ENCODE measurements around the gene CYS1.

CYS1 gene

GRCh38 chr2:10059016-10059351, 21.2 kb downstream of the CYS1 start:
- no peak for TF ChIP-seq CTCF (IDR thresholded peaks at IDR 0.05; ENCODE audit: insufficient read depth, low read length, missing control alignments)
- POLR2A ChIA-PET, result no interaction called here
- no peak for DNase-seq (ENCODE audit: low read depth, low spot score)
- no peak overlapping the region for H3K4me3 ChIP-seq (ENCODE audit: low read depth, low read length)
- CTCF ChIA-PET, result interaction anchor here (1.1 to 6.2 kb wide), 5 partner anchors 12 to 376 kb away, joined by 3 to 106 read pairs (median 19); no protein-coding TSS in a partner anchor

- ChIA-PET POLR2A (no interaction called here), CTCF (interaction anchor here (1.1 to 6.2 kb wide), 8 partner anchors 10 to 377 kb away, joined by 3 to 106 read pairs (median 20); no protein-coding TSS in a partner anchor)
- TF ChIP-seq CTCF (IDR thresholded peaks at IDR 0.05; ENCODE audit: insufficient read depth, low read length, missing control alignments), result no peak
- DNase-seq (ENCODE audit: low read depth, low spot score), result no peak
- H3K4me3 ChIP-seq (ENCODE audit: low read depth, low read length), result no peak overlapping the region
These were observed 21.8 kb downstream of the CYS1 start for GRCh38 chr2:10058251-10059015.

- CTCF ChIA-PET, result interaction anchor here (1.1 to 6.2 kb wide), 14 partner anchors 9 to 378 kb away, joined by 3 to 106 read pairs (median 6); no protein-coding TSS in a partner anchor
- H3K4me3 ChIP-seq (ENCODE audit: low read depth, low read length), result peak overlapping the region; percentile 34
- POLR2A ChIA-PET, result interaction anchor here (0.6 kb wide), 1 partner anchor 22 kb away, joined by 3 read pairs; no protein-coding TSS in a partner anchor
- no peak for TF ChIP-seq CTCF (IDR thresholded peaks at IDR 0.05; ENCODE audit: insufficient read depth, low read length, missing control alignments)
- DNase-seq (ENCODE audit: low read depth, low spot score), result no peak
These were observed 22.7 kb downstream of the CYS1 start for GRCh38 chr2:10057231-10058107.

- H3K4me3 ChIP-seq (ENCODE audit: low read depth, low read length), result no peak overlapping the region
- POLR2A ChIA-PET, result interaction anchor here (0.6 kb wide), 1 partner anchor 23 kb away, joined by 3 read pairs; no protein-coding TSS in a partner anchor
- CTCF ChIA-PET, result interaction anchor here (0.9 to 6.2 kb wide), 13 partner anchors 10 to 392 kb away, joined by 3 to 106 read pairs (median 6); partner anchors contain the start of gene ODC1
- no peak for DNase-seq (ENCODE audit: low read depth, low spot score)
- no peak for TF ChIP-seq CTCF (IDR thresholded peaks at IDR 0.05; ENCODE audit: insufficient read depth, low read length, missing control alignments)
These were observed 23.8 kb downstream of the CYS1 start for GRCh38 chr2:10056439-10056838.

- ChIA-PET POLR2A (no interaction called here), CTCF (interaction anchor here (3.4 to 12.4 kb wide), 2 partner anchors 17 to 241 kb away, joined by 11 to 293 read pairs; no protein-coding TSS in a partner anchor)
- no peak overlapping the region for H3K4me3 ChIP-seq (ENCODE audit: low read depth, low read length)
- no peak for DNase-seq (ENCODE audit: low read depth, low spot score)
- no peak for TF ChIP-seq CTCF (IDR thresholded peaks at IDR 0.05; ENCODE audit: insufficient read depth, low read length, missing control alignments)
These were observed 25.2 kb downstream of the CYS1 start for GRCh38 chr2:10054976-10055375.

All from AG04449 (cell line).